Activated gamma-delta T cell (primary cell): ENCODE data around the gene TCEA3.
"Not testable (repeated sequence)": the region's sequence is repeated elsewhere in the genome, so short reads cannot be mapped to it uniquely, and the experiment has no call there.

ENCODE experiments used
- DNase-seq: peaks from one replicate; lab custom pipeline; 2025; lab: John Stamatoyannopoulos, UW

TCEA3 gene

DNA sequence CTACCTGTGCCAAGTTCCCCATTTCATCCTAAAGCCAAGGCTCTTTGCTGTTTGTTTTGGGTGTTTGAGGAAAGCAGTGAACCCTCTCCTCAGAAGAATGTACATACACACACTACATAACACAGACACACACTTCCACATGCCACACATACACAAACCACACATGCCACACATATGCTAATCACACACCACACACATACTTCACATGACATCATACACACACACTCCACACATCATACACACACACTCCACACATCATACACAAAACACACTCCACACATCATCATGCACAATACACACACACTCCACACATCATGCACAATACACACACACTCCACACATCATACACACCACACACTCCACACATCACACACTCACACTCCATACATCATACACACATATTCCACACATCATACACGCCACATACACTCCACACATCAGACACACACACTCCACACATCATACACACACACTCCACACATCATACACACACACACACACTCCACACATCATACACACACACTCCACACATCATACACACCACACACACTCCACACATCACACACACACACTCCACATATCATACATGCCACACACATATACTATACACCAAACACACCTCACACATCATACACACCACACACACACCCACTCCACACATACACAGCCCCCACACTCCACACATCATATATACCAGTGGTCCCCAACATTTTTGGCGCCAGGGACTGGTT is 32.3 kb downstream of the TCEA3 start:
- DNase-seq: no peak

DNA sequence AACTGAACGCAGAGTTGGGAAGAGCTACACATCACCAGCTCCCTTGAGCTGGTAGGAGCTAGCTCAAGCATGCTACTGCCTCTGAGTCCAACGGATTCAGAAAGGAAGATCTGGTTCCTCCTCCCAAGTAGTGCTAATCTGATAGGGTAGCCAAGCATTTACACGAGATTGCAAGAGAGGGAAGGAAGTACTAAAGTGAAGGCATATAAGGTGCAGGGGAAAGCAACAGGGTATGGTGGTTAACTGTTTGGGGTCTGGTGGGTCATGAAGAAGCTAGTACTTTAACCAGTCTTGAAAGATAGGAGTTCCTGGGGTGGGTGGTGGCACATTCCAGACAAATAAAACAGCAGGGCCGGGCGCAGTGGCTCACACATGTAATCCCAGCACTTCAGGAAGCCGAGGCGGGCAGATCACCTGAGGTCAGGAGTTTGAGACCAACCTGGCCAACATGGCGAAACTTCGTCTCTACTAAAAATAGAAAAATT is 34.7 kb downstream of the TCEA3 start:
- DNase-seq: no peak

DNA sequence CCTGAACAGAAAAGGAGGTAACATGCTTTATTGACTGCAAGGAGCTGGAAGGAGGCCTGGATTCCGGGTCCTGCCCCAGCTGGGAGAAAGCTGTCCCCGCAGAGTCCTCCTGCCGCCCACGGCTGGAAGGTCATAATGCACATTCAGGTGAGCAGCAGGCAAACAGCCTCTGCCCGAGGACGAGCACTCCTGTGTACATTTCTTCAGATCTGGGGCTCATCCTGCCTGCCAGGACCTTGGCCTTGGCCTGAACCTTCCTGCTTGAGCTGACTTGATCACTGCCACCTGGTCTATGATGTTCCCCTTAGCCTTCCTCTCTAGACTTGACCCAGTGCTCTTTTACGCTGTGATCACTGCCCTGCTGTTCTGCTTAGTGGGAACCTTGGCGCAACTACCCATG is 37.1 kb downstream of the TCEA3 start:
- DNase-seq: no peak

DNA sequence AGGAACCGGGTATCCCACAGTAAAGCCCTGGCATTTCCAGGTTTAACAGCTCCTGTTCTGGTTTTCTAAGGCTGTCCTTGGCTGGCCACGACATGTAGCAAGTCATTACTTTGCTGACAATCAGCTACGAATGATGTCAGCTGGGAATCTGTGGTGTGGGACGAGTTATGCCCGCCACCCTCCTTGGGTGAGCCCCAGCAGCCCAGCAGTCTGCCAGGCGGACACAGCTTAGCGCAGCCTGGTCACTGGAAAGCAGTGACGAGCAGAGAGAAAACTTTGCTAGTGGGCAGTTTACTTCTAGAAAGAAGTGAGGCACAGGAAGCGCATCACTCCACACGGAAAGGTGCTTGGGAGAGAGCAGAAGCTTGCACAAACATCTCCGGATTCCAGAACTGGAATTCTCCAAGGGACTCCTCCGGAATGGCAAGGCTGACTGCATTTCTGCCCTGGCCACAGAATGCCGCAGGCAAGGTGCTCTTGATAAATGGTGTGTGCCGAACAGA is 39.4 kb downstream of the TCEA3 start:
- DNase-seq: no peak

DNA sequence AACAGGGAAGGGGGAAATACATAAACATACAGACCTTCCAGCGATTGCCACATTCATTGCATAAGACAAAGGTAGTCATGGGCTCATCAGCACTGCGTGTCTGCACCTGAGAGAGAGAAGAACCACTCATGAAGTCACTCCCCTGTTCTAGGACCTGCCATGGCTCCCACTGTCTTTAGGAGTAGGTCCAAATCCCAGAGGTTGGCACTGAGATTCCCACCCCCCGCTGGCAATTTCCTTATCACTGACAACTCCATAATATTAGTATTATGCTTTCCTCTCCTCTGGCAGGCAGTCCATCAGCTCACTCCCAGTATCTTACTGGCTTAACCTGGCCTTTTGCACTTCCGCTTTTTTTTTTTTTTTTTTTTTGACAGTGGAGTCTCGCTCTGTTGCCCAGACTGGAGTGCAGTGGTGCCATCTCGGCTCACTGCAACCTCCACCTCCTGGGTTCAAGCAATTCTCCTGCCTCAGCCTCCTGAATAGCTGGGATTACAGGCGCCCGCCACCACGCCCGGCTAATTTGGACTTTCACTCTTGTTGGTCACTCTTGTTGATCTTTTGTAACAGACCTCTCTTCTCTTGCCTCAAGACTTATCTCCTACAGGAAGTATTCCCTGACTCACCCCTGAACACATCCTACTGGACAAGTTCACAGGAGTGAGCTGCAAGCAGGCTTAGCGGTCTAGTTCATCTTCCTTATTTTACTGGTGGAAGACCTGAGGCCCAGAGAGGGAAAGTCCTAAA is 40.1 kb downstream of the TCEA3 start:
- DNase-seq: no peak

DNA sequence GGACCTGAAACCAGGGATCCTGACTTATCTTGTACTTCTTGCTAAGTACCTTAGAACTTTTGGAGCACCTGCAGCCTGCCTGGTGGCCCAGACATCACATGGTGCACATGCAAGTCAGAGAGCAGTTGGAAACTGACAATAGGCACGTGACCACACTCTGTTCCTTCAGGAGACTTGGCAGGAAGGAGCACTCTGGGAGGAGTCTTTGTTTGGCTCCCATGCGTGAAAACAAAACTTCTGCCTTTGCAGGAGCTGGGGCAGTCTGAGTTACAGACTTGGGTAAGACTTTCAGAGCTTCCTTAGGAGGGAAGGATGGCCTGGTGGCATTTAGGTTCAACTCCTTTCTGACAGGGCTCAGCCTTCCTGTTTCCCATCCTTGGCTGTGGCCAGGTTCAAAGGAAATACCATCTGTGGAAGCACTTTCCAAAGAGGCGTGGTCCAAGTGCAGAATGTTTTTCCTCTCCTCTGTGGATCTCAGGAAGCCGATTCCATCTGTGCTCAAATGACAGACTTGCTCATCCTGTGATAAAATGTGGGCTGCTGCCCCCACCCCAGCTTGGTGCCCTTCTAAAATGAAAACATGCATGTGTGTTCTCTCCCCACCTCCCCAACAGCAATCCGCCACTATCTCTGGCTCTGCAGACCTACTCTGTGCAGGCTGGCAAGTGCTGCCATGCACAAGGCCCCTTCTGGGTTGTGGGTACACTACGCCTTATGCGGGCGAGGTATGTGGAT is 40.8 kb downstream of the TCEA3 start:
- no peak for DNase-seq

DNA sequence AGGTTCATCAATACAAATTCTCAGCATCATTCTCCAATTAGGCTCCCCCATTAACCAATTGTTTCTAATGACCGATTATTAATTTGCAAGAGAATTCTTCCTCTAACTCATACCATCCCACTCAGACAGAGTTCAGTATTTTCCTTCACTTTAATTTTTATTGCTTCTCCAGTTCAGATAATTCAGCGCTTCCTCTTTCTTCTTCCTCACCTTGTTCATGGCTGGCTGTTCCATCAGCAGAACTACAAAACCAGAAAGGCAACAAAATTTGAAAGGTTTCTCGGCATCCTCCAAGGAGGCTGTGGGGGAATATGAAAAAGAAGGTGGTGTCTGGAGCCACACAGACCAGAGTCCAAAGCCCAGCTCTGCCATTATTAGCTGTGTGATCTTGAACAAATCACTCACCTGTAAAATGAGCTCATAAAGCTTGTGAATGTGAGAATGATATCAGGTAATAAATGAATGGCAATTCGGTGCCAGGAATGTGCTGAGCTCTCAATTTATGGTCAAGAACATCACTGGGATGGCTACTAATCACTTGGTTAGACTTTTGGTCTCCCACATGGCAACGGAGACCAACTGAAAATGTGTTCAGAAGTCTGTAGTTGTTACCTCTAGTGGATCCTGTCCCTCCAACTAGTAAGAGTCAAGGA is 43.2 kb downstream of the TCEA3 start:
- no peak for DNase-seq

DNA sequence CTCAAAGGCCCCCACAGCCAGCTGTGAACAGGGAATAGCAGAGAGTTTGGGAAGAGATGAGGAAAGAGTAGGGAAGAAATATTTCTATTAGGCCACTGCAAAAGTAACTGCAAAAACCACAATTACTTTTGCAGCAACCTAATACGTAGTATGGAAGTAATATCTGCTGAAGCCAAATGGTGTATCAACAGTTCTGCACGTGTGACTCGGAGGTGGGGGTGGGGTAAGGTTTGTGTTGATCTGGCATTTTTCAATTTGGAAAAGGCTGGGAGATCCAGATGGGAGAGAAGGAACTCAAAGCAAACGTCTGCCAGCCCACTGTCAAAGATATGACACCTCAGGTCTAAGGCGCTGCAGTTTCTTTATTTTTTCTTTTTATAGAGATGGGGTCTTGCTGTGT is 43.8 kb downstream of the TCEA3 start:
- no peak for DNase-seq

DNA sequence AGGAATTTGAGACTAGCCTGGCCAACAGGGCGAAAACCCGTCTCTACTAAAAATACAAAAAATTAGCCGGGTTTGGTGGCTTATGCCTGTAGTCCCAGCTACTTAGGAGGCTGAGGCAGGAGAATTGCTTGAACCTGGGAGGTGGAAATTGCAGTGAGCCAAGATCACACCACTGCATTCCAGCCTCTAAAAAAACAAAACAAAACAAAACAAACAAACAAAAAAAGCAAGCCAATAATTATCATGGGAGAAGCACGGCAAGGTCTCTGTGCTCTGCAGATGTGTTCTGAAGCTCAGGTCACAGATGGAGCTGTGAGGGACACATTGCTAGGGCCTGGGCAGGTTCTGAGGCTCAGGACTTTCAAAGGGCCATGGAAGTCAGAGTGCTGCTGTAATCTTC is 44.3 kb downstream of the TCEA3 start:
- DNase-seq: not testable (repeated sequence)

DNA sequence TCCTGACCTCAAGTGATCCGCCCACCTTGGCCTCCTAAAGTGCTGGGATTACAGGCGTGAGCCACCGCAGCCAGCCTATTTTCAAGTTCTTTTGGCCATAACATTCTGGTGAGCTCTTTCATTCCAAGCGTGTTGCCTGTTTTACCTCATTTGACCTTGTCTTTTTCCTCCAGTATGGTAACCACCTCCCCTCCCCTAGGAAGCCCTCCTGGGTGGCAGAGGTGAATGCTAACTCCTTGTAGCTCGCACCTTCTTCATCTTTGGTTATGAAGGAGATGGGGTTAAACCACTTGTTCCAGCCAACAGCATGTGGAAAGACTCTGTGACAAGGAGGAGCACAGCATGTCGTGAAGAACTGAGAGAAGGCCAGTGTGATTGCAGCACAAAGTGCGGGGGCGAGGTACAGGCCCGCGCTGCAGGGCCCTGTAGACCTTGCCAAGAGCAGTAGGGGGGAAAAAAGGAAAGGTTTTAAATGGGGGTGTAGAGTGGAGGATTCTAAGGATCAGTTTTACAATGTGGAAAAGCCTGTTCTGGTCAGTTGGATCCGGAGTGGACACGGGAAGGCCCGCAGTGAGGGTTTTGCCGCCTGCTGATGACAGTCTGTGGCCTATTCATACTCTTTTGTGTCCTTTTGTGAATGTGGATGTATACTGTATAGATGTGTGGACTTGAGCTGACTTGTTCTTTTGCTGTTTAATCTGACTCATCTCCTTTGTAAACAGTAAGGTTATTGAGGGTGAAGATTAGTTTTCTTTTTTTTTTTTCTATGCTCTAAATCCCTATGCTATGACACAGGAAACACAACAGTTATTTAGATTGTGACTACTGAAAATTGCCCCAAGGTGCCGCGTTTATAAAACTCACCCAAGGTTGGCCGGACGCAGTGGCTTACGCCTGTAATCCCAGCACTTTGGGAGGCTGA is 47.4 kb downstream of the TCEA3 start:
- DNase-seq: no peak

DNA sequence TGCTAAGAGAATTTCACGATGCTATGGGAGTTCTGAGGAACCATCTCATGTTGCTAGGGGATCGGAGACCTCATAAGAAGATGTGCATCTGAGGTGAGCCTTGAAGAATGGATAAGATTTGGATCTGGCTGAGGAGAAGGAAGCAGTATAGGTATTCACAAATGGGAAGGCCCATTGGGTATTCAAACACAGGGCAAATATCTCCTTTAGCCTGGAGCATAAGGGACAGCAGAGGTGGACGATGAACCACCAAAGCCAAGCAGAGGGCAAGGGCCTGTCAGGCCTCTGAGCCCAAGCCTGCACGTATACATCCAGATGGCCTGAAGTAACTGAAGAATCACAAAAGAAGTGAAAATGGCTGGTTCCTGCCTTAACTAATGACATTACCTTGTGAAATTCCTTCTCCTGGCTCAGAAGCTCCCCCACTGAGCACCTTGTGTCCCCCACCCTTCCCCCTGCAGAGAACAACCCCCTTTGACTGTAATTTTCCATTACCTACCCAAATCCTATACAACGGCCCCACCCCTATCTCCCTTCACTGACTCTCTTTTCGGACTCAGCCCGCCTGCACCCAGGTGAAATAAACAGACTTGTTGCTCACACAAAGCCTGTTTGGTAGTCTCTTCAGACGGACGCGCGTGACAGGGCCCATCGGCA is 50.3 kb downstream of the TCEA3 start:
- not testable (repeated sequence) for DNase-seq

DNA sequence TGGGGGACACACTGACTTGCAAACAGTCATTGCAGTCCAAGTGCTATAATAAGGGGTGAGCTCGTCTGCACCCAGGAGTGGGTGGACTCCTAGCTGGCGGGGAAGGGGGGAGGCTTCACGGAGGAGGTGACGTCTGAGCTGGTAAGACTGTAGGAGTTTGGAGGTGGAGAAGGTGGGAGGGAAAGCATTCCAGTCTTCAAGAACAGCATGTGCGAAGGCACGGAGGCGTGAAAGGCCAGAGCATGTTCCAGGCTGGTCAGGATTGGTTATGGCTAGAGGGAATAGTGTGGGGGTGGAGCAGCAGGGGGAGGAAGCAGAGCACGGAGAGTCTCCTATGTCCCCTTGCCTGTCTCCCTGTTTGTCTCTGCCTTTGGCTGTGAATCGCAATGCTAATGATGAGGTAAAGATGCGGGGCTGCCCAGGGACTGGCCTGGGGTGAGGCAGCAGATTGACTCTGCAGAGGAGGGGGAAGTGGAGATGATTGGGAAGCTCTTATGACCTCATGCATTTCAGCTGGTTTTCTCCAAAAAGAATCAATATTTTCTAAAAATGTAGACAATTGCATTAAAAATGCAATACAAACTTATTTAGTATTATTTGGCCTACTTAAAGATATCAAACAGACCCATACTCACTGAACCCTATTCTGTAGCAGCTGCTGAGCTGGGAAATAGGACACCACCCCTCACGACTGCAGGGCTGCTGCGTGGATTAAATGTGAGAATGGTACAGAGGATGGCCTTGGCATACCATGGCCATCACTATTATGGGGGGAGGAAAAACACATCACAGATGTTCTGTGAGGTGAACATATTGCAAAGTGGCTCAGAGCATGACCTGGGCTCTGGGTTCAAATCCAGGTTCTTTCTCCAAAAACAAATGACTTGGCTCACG is 52.3 kb downstream of the TCEA3 start:
- DNase-seq: no peak

DNA sequence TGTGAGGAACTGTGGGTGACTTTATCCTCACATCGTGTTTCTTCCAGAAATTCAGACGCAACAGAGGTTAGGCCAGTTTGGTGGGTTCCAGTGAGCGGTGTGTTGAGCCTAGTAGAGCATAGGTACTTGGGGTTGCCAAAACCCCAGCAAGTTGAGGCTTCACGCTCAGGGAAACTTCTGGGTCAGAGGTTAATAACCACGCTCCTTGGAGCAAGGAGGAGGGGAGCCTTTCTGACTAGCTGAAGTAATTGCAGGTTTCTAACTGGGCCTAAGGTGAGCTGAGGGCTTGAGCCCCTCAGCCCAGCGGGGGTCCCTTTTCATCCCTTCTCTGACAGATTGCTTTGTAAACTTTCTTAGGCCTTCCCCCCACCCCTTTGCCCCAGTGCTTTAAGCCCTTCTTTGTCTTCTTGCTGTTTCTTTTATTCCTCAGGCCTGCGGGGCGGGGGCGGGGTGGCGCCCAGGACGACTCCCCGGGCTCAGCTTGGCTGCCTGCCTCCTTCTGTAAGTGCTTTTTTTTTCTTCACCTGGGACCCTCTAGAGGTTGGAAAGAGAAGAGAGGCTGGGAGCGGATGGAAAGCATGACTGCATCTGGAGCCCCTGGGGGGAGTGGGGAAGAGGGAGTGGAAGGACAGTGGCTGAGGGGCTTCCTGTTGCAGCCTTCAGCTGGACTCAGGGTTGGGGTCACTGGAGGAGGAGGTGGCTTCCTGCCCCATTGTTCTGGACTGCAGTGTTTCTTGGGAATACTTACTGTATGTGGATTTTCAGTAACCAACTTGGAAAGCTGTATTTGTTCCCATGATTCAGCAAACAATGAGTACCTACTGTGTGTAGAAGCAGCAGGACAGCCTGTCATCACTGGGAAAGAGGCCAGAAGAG is 53.6 kb downstream of the TCEA3 start:
- DNase-seq: no peak

DNA sequence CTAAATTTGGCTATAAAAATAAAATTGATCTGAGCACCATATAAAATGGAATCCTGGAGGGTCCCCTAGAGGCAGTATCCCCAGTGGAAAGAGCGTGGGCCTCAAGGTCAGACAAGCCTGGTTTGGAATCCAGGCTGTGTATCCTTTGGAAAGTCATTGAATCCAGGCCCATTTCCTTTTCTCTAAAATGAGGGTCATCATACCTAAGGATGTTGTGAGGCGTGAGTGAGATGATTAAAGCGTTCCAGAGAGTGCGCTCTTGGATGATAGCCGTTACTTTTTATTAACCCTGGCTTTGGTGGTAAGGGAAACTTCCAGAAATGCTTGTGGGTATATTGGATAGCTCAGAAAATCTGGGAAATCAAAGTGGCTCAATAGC is 54.2 kb downstream of the TCEA3 start:
- DNase-seq: no peak

DNA sequence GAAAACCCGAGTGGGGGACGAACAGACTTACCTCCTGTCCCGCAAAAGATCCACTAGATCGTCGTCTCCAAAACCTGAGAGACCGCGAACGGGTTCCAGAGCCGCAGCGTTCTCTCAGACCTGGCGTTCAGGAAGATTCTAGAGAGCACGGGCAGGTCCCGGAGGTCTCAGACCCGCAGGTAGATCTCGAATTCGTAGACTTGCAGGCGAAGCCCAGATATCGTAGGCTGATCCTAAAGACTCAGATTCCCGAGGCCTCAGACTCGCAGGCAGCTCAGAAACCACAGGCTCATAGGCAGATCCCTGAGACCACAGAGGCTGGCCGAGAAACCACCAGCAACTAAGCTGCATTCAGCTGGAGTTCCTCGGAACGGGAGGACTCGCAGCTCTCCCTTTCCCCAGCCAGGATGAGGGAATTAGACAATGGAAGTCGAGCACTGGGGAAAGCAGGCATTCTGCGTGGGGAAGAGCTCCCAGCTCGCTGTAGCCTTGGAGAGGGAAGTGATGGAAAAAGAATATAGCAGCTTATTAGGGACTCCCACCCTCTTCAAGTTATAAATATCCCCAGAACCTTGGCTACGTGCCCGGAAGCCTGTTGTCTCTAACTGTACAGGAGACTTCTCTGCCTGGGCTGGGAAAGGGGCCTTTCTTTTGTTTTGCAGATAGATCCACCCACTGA is 55.1 kb downstream of the TCEA3 start, which contains the start of gene ZNF436:
ZNF436 (minus strand) TSS at position 502 of the 679 bp plus-strand sequence. CDS start 1,831 bp downstream, outside the sequence.
- DNase-seq: no peak

DNA sequence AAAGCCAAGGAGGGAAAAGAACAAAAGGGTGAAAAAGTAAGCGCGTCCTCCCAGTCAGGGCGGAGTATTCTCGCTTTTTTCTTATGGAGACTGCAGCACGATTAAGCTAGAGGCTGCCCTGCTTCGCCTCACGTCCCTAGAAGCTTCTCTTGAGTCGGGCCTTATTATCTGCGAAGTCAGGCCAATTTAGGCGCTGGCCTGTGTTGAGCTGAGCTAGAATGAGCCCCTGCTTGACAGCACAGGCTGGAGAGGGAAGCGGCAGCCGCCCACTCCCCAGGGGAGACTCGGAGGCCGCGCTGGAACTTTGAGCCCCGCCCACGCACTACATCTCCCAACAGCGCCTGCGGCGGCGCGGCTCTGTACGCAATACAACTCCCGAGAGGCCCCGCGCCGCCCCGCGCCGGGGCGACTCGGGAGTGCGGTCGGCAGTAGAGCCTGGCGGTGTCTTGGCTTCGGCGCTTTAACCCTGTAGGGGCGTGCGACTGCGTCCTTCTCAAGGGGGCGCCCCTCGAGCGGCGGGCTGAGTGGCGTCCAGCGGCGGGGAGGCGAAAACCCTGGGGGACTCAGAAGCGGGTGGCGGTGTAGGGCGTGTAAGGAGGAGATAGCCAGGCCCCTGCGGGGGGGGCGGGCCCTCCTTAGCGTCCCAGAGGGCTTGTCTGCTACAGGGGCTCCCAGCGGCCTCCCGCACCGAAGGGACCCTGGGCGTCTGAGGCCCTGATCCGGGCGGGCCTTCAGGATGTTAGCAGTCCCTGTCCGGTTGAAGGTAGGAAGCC is 55.8 kb downstream of the TCEA3 start:
- DNase-seq: peak; percentile 75
